Neural progenitor cell (in vitro differentiated cells): Measurements from ENCODE around the gene FAM111A. TPM values are rescaled to one million over a fixed set of nuclear protein-coding genes. Genes with fewer than 3 reads are reported as not detected.
A peak's percentile ranks its signal among the peaks of the same experiment; 100 is the strongest.

Source experiments
- DNase-seq: peaks from one replicate; pipeline ENCODE4 v3.0.0-alpha.2; 2016; ENCODE audit warnings: low spot score
- H2AFZ ChIP-seq: fragments of 200-600 bp; sonication (generic); replicated peaks from 2 replicates; pipeline ENCODE4 v1.6.1; 2016; ENCODE audit warnings: antibody characterized with exemption
- H3F3A ChIP-seq: fragments of 200-600 bp; sonication (generic); 2 replicates; pipeline ENCODE4 v1.6.1; 2016; ENCODE audit warnings: antibody characterized with exemption, low read depth
- H3K27ac ChIP-seq: fragments of 200-600 bp; sonication (generic); 2 replicates; pipeline ENCODE4 v1.5.1; 2016; ENCODE audit warnings: mild to moderate bottlenecking
- H3K27me3 ChIP-seq: fragments of 200-600 bp; sonication (generic); 2 replicates; pipeline ENCODE4 v1.6.1; 2016; ENCODE audit warnings: mild to moderate bottlenecking, moderate library complexity
- H3K36me3 ChIP-seq: fragments of 200-600 bp; sonication (generic); 2 replicates; pipeline ENCODE4 v1.5.1; 2016
- H3K4me1 ChIP-seq: fragments of 200-600 bp; sonication (generic); 2 replicates; pipeline ENCODE4 v1.6.1; 2016; ENCODE audit warnings: mixed run types
- H3K4me2 ChIP-seq: fragments of 200-600 bp; sonication (generic); 2 replicates; pipeline ENCODE4 v1.6.1; 2016
- H3K4me3 ChIP-seq: fragments of 200-600 bp; sonication (generic); 2 replicates; pipeline ENCODE4 v1.5.1; 2016
- H3K79me2 ChIP-seq: fragments of 200-600 bp; sonication (generic); 2 replicates; pipeline ENCODE4 v1.6.1; 2016; ENCODE audit warnings: low read depth
- H3K9ac ChIP-seq: fragments of 200-600 bp; sonication (generic); 2 replicates; pipeline ENCODE4 v1.6.1; 2016
- H3K9me3 ChIP-seq: fragments of 200-600 bp; sonication (generic); 2 replicates; pipeline ENCODE4 v1.5.1; 2016; ENCODE audit warnings: low read depth
- H4K20me1 ChIP-seq: fragments of 200-600 bp; sonication (generic); 2 replicates; pipeline ENCODE4 v1.6.1; 2016; ENCODE audit warnings: low read depth
- H3K27ac Mint-ChIP-seq: 3 replicates; pipeline ENCODE4 v1.8.0; 2021; ENCODE audit warnings: mixed read lengths
- H3K27me3 Mint-ChIP-seq: 2 replicates; pipeline ENCODE4 v1.8.0; 2022; ENCODE audit warnings: low read depth, mild to moderate bottlenecking, inconsistent platforms, moderate library complexity, mixed read lengths; ENCODE audit not compliant: insufficient read depth
- H3K36me3 Mint-ChIP-seq: 3 replicates; pipeline ENCODE4 v1.8.0; 2021; ENCODE audit warnings: mixed read lengths
- H3K4me1 Mint-ChIP-seq: 3 replicates; pipeline ENCODE4 v1.8.0; 2021; ENCODE audit warnings: mixed read lengths
- H3K4me3 Mint-ChIP-seq: 3 replicates; pipeline ENCODE4 v1.8.0; 2021; ENCODE audit warnings: mild to moderate bottlenecking, moderate library complexity, mixed read lengths
- H3K9me3 Mint-ChIP-seq: 3 replicates; pipeline ENCODE4 v1.8.0; 2020; ENCODE audit warnings: mixed read lengths
- CTCF ChIP-seq: fragments of 200-600 bp; sonication (generic); IDR thresholded peaks from 2 replicates; pipeline ENCODE4 v1.5.1; 2017; ENCODE audit warnings: antibody characterized with exemption, mild to moderate bottlenecking
- EZH2 ChIP-seq: fragments of 200-600 bp; sonication (generic); IDR thresholded peaks from 2 replicates; pipeline ENCODE4 v1.6.1; 2017; ENCODE audit warnings: antibody characterized with exemption, mild to moderate bottlenecking, moderate library complexity
- EZH2phosphoT487 ChIP-seq: fragments of 200-600 bp; sonication (generic); IDR thresholded peaks from 2 replicates; pipeline ENCODE4 v1.6.1; 2017; ENCODE audit warnings: antibody characterized with exemption
- total RNA-seq: library from RNA; depleted of rRNA; stranded (reverse); fragments of >200 nt; gene quantifications from 2 replicates; pipeline ENCODE4 v1.2.3, GENCODE V29; 2015; ENCODE audit warnings: low replicate concordance

The FAM111A gene
- total RNA-seq, 1 donor from 2014 or later: 32.7 TPM

- H3K36me3 ChIP-seq: no peaks in the 10 kb centered on the region
- H3K9me3 ChIP-seq: no peaks in the 10 kb centered on the region
- no peak overlapping the region for H3K9ac ChIP-seq
- no peak overlapping the region for H3K27ac ChIP-seq
- peak overlapping the region; percentile 44 for H3K4me3 ChIP-seq
- H3K4me1 ChIP-seq: peaks cover 15% of the 10 kb centered on the region
- H3K79me2 ChIP-seq: no peaks in the 10 kb centered on the region
- Mint-ChIP-seq H3K27ac (no peak overlapping the region), H3K4me1 (peaks cover 30% of the 10 kb centered on the region), H3K27me3 (peaks cover 2% of the 10 kb centered on the region), H3K36me3 (peaks cover 8% of the 10 kb centered on the region), H3K9me3 (no peaks in the 10 kb centered on the region), H3K4me3 (peak overlapping the region; percentile 79)
- peak overlapping the region; percentile 76 for H3K4me2 ChIP-seq
- H4K20me1 ChIP-seq: no peaks in the 10 kb centered on the region
- DNase-seq: peak; percentile 86
- H3K27me3 ChIP-seq: peaks cover 24% of the 10 kb centered on the region
- H3F3A ChIP-seq: peaks cover 27% of the 10 kb centered on the region
- peak overlapping the region; percentile 78 for H2AFZ ChIP-seq
- peak; percentile 36 for TF ChIP-seq CTCF
- TF ChIP-seq EZH2phosphoT487: no peak
Measured at GRCh38 chr11:59144579-59145345, 2.1 kb downstream of the FAM111A start.

DNA sequence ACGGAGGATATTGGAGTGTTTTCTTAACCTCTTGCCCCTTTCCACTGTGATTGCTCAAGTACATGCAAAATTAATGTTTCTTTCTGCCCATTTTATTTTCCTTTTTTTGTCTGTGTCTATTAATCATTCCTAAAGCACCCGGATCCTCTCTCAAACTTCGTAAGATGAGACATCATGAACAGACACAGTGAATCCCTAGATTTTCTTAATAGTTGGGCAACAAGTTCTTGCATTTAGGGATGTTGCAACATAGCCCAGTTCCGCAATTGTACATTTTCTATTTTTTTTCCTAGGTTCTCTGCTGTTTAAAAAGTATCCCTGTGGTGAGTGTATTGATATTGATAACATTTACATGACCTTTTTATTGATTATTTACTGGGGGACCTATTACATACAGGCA lies 2.9 kb downstream of the FAM111A start:
- Histone ChIP-seq H3K27me3 (peaks cover 24% of the 10 kb centered on the region), H3K4me3 (peak overlapping the region; percentile 44), H3F3A (peaks cover 27% of the 10 kb centered on the region), H3K4me2 (peak overlapping the region; percentile 76), H3K79me2 (no peaks in the 10 kb centered on the region), H3K9me3 (no peaks in the 10 kb centered on the region), H4K20me1 (no peaks in the 10 kb centered on the region), H3K4me1 (peaks cover 15% of the 10 kb centered on the region), H3K9ac (no peak overlapping the region), H3K27ac (no peak overlapping the region), H3K36me3 (peaks cover 3% of the 10 kb centered on the region), H2AFZ (no peak overlapping the region)
- H3K27me3 Mint-ChIP-seq: peaks cover 2% of the 10 kb centered on the region
- peaks cover 30% of the 10 kb centered on the region for H3K4me1 Mint-ChIP-seq
- DNase-seq: no peak
- peak overlapping the region; percentile 79 for H3K4me3 Mint-ChIP-seq
- no peak overlapping the region for H3K27ac Mint-ChIP-seq
- no peaks in the 10 kb centered on the region for H3K9me3 Mint-ChIP-seq
- H3K36me3 Mint-ChIP-seq: peaks cover 8% of the 10 kb centered on the region
- TF ChIP-seq CTCF (no peak), EZH2 (no peak), EZH2phosphoT487 (no peak)

- no peak for DNase-seq
- H3K9ac ChIP-seq: no peak overlapping the region
- Mint-ChIP-seq H3K27ac (no peak overlapping the region), H3K27me3 (no peaks in the 10 kb centered on the region), H3K36me3 (peaks cover 10% of the 10 kb centered on the region), H3K4me3 (no peak overlapping the region), H3K9me3 (no peaks in the 10 kb centered on the region), H3K4me1 (no peaks in the 10 kb centered on the region)
- H3K27ac ChIP-seq: no peak overlapping the region
- H3F3A ChIP-seq: no peaks in the 10 kb centered on the region
- H3K4me3 ChIP-seq: no peak overlapping the region
- no peak overlapping the region for H3K4me2 ChIP-seq
- no peaks in the 10 kb centered on the region for H3K27me3 ChIP-seq
- no peak overlapping the region for H2AFZ ChIP-seq
- H3K36me3 ChIP-seq: peaks cover 6% of the 10 kb centered on the region
- no peaks in the 10 kb centered on the region for H3K4me1 ChIP-seq
- H3K79me2 ChIP-seq: no peaks in the 10 kb centered on the region
- no peaks in the 10 kb centered on the region for H4K20me1 ChIP-seq
- TF ChIP-seq EZH2phosphoT487 (no peak), CTCF (no peak), EZH2 (no peak)
- H3K9me3 ChIP-seq: no peaks in the 10 kb centered on the region
Measured at GRCh38 chr11:59151761-59152160, 9.1 kb downstream of the FAM111A start.
